Heart left ventricle (tissue), 16 donors: ENCODE results near the gene FAM221B. TPM values are rescaled to one million over a fixed set of nuclear protein-coding genes. Genes with fewer than 3 reads are reported as not detected.

Experiments
- ATAC-seq, 4 donors: fragments of 200-7000 bp; cut with Tn5 transposase; one replicate each; pipeline ENCODE4 v1.9.1; 2020 to 2022; ENCODE audit warnings: moderate library complexity in 4 of 4, mild to moderate bottlenecking in 3 of 4, moderate number of reproducible peaks in 1 of 4
- DNase-seq, 5 donors: peaks; one replicate each; pipeline ENCODE4 v3.0.0-alpha.2; 2020
- H3K27ac ChIP-seq, 12 donors: fragments of 200-600 bp; sonication (generic) in 4 of 12; one replicate each; pipeline versions ENCODE4 v1.5.0 to v1.8.0; 2016 to 2022; ENCODE audit warnings: mild to moderate bottlenecking in 2 of 12
- H3K27me3 ChIP-seq, 9 donors: fragments of 200-600 bp; sonication (generic) in 2 of 9; one replicate each; pipeline versions ENCODE4 v1.5.1 to v1.8.0; 2016 to 2022; ENCODE audit warnings: mild to moderate bottlenecking in 3 of 9
- H3K36me3 ChIP-seq, 9 donors: fragments of 200-600 bp; sonication (generic) in 2 of 9; one replicate each; pipeline versions ENCODE4 v1.5.0 to v1.8.0; 2018 to 2022; ENCODE audit warnings: mild to moderate bottlenecking in 2 of 9
- H3K4me1 ChIP-seq, 12 donors: fragments of 200-600 bp; sonication (generic) in 4 of 12; one replicate each; pipeline versions ENCODE4 v1.5.0 to v1.8.0; 2016 to 2022; ENCODE audit warnings: mild to moderate bottlenecking in 3 of 12
- H3K4me3 ChIP-seq, 12 donors: fragments of 200-600 bp; sonication (generic) in 4 of 12; one replicate each; pipeline versions ENCODE4 v1.5.0 to v1.8.0; 2017 to 2022; ENCODE audit warnings: mild to moderate bottlenecking in 9 of 12, moderate library complexity in 4 of 12
- H3K9me3 ChIP-seq, 12 donors: fragments of 200-600 bp; sonication (generic) in 4 of 12; one replicate each; pipeline versions ENCODE4 v1.5.0 to v1.8.0; 2016 to 2022; ENCODE audit warnings: mild to moderate bottlenecking in 1 of 12
- CTCF ChIP-seq, 12 donors: fragments of 200-600 bp; sonication (generic) in 4 of 12; IDR thresholded peaks; one replicate each; pipeline versions ENCODE4 v1.5.0 to v1.8.0; 2018 to 2022; ENCODE audit warnings: antibody characterized with exemption in 12 of 12, mild to moderate bottlenecking in 5 of 12
- POLR2A ChIP-seq, 2 donors: fragments of 450-650 bp; IDR thresholded peaks; one replicate each; pipeline ENCODE4 v1.6.1; 2017; ENCODE audit warnings: antibody characterized with exemption in 2 of 2, mild to moderate bottlenecking in 2 of 2, moderate library complexity in 2 of 2
- WGBS, 4 donors: extraction: QIAGEN DNeasy Blood & Tissue Kit in 2 of 4; methylation state at CpG; one replicate each; pipeline versions ENCODE4 v1.1.5 to v1.1.7; 2013 to 2018; 5-methylcytosine and 5-hydroxymethylcytosine counted together
- intact Hi-C, 10 donors: fragments of 100-400 bp; cut with DNase I; formaldehyde crosslinking; loops; one replicate each; pipeline versions ENCODE4 v1.11.1 to v1.14.2; 2022
- polyA plus RNA-seq, 2 donors: library from polyadenylated mRNA; stranded (reverse); fragments of 200-250 nt; gene quantifications; one replicate each; pipeline ENCODE4 v1.2.3, GENCODE V29; 2013
- total RNA-seq, 9 donors: library from RNA; depleted of rRNA in 2 of 9; stranded (reverse); fragments of >200 nt in 2 of 9; fragmentation: NEBNext Ultra II Directional in 3 of 9; extraction: Animal tissue kit (Norgen Biotek cat#: 25700) in 3 of 9; gene quantifications; one replicate each; pipeline versions ENCODE4 v1.1.0 to v1.2.4, GENCODE V29; 2016 to 2023
- donor health status: ischemic (EF 13 %, LVEDD 7.1; RV severe dilation, severe dysfunction).
- donor health status: healthy with polysubstance abuse.
- donor health status: DM: no; HTN: yes; CAD: no.
- donor health status: DM: no; HTN: no; CAD: no.
- donor health status: ischemic (EF 25% LVEDD 6.9; RV normal size, moderate dysfunction).
- donor health status: ischemic (EF 25% LVEDD 5.7; RV mildly dilated, moderate dysfunction).
- donor health status: healthy.
- donor health status: DM: yes; HTN: yes; CAD: no.
- donor health status: ischemic (EF 35%, LVEDD 5.7; RV mildly dilated, moderate dysfunction).
- donor health status: nonischemic (EF 11% LVEDD 7.7; RV severe dilation, severe dysfunction).
- donor health status: DM: yes; HTN: yes; CAD: no.
- donor health status: PGD.
- donor health status: ischemic (EF 29% LVEDD 5.4; RV normal size, mild dysfunction).
- donor health status: nonischemic (EF 23%, LVEDD 6.1; RV moderate dilation, normal function).

The FAM221B gene
- total and polyA plus RNA-seq, 11 donors = not detected

DNA sequence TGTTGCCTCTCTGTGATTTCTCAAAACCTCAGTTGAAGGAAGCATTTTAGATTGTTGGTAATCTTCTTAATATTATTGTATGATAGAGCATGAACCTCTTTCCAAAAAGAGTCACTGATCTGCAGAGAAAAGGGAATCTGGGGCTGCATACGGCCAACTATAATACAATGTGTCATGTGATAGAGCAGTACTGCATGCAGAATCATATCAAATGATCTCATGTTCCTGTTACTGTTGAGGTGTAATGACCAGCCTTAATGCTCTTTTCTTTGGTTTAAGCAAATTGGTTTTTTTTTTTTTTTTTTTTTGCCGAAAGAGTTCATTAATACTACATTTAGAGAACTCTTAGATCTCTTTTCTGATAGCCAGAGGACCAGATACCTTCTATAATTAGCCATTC is 61.5 kb downstream of the FAM221B start:
- Histone ChIP-seq H3K27me3 (no peaks in the 10 kb centered on the region), H3K27ac (no peak overlapping the region), H3K4me1 (peaks cover 5 to 22% (median 16%) of the 10 kb centered on the region in 12 donors), H3K36me3 (no peaks in the 10 kb centered on the region), H3K9me3 (no peaks in the 10 kb centered on the region), H3K4me3 (no peak overlapping the region)
- ATAC-seq (no peak), DNase-seq (no peak)
- TF ChIP-seq POLR2A (IDR thresholded peaks at IDR 0.05) (no peak), CTCF (IDR thresholded peaks at IDR 0.05) (no peak)
- intact Hi-C loops = no loop called here
- WGBS, 4 donors = 84 to 91% (median 89%) methylated on average over 2 of the region's 2 CpGs

Other genes with a start within 250 kb of the FAM221B start
- gene TESK1, start 223.5 kb downstream of the FAM221B start, total RNA-seq = 10 to 100 TPM; 19.8 to 47.6 (median 24.5) TPM
- 10 to 100 TPM; 33.3 to 40.8 TPM for gene TESK1, start 223.5 kb downstream of the FAM221B start, polyA plus RNA-seq
- 1 to 10 TPM in 4 of 9 donors, under 1 TPM in 3, not detected in 2; 0.46 to 10.0 (median 1.2) TPM for gene CD72, start 210.3 kb downstream of the FAM221B start, total RNA-seq
- under 1 TPM; 0.38 to 0.76 TPM for gene CD72, start 210.3 kb downstream of the FAM221B start, polyA plus RNA-seq
- 1 to 10 TPM in 1 of 9 donors, under 1 TPM in 2, not detected in 6; 0.47 to 4.2 (median 0.54) TPM for gene SIT1, start 177.8 kb downstream of the FAM221B start, total RNA-seq
- under 1 TPM in 1 of 2 donors, not detected in 1; 0.19 TPM for gene SIT1, start 177.8 kb downstream of the FAM221B start, polyA plus RNA-seq
- over 10,000 TPM in 3 of 9 donors, 1,000 to 10,000 TPM in 5, 100 to 1,000 TPM in 1; 462 to 18,741 (median 5,764) TPM for gene RMRP, start 170.7 kb downstream of the FAM221B start, total RNA-seq
- gene RMRP, start 170.7 kb downstream of the FAM221B start, polyA plus RNA-seq = 100 to 1,000 TPM; 118 to 429 TPM
- 10 to 100 TPM; 35.5 to 78.5 (median 43.8) TPM for gene CCDC107, start 170.4 kb downstream of the FAM221B start, total RNA-seq
- 100 to 1,000 TPM in 1 of 2 donors, 10 to 100 TPM in 1; 70.1 to 116 TPM for gene CCDC107, start 170.4 kb downstream of the FAM221B start, polyA plus RNA-seq
- gene ARHGEF39, start 163.5 kb downstream of the FAM221B start, total RNA-seq = 1 to 10 TPM in 1 of 9 donors, under 1 TPM in 8; 0.11 to 1.2 (median 0.27) TPM
- gene ARHGEF39, start 163.5 kb downstream of the FAM221B start, polyA plus RNA-seq = under 1 TPM; 0.12 to 0.30 TPM
- gene CA9, start 154.8 kb downstream of the FAM221B start, total RNA-seq = 10 to 100 TPM in 1 of 9 donors, 1 to 10 TPM in 1, under 1 TPM in 1, not detected in 6; 0.47 to 13.9 (median 2.3) TPM
- under 1 TPM; 0.23 to 0.54 TPM for gene CA9, start 154.8 kb downstream of the FAM221B start, polyA plus RNA-seq
- gene TPM2, start 138.8 kb downstream of the FAM221B start, total RNA-seq = 1,000 to 10,000 TPM in 3 of 9 donors, 100 to 1,000 TPM in 6; 621 to 1,314 (median 858) TPM
- gene TPM2, start 138.8 kb downstream of the FAM221B start, polyA plus RNA-seq = 1,000 to 10,000 TPM in 1 of 2 donors, 100 to 1,000 TPM in 1; 761 to 2,450 TPM
- 100 to 1,000 TPM; 193 to 373 (median 261) TPM for gene TLN1, start 96.5 kb downstream of the FAM221B start, total RNA-seq
- 100 to 1,000 TPM; 152 to 241 TPM for gene TLN1, start 96.5 kb downstream of the FAM221B start, polyA plus RNA-seq
- 10 to 100 TPM; 16.1 to 38.0 (median 25.5) TPM for gene CREB3, start 96.1 kb downstream of the FAM221B start, total RNA-seq
- gene CREB3, start 96.1 kb downstream of the FAM221B start, polyA plus RNA-seq = 10 to 100 TPM; 26.7 to 49.4 TPM
- gene GBA2, start 79.5 kb downstream of the FAM221B start, total RNA-seq = 10 to 100 TPM; 52.1 to 93.8 (median 65.5) TPM
- 10 to 100 TPM; 54.1 to 96.2 TPM for gene GBA2, start 79.5 kb downstream of the FAM221B start, polyA plus RNA-seq
- 10 to 100 TPM; 25.4 to 38.8 (median 32.7) TPM for gene RGP1, start 79.4 kb downstream of the FAM221B start, total RNA-seq
- 10 to 100 TPM; 14.7 to 29.8 TPM for gene RGP1, start 79.4 kb downstream of the FAM221B start, polyA plus RNA-seq
- not detected for gene MSMP, start 74.5 kb downstream of the FAM221B start, total RNA-seq
- under 1 TPM in 1 of 2 donors, not detected in 1; 0.26 TPM for gene MSMP, start 74.5 kb downstream of the FAM221B start, polyA plus RNA-seq
- gene NPR2, start 37.1 kb downstream of the FAM221B start, total RNA-seq = 10 to 100 TPM; 15.2 to 36.4 (median 23.7) TPM
- gene NPR2, start 37.1 kb downstream of the FAM221B start, polyA plus RNA-seq = 10 to 100 TPM; 10.2 to 14.5 TPM
- gene SPAG8, start 16.5 kb downstream of the FAM221B start, total RNA-seq = 1 to 10 TPM; 1.5 to 4.0 (median 2.5) TPM
- gene SPAG8, start 16.5 kb downstream of the FAM221B start, polyA plus RNA-seq = 1 to 10 TPM in 1 of 2 donors, under 1 TPM in 1; 0.58 to 4.2 TPM
- 10 to 100 TPM; 48.7 to 77.5 (median 57.4) TPM for gene HINT2, start 13.7 kb downstream of the FAM221B start, total RNA-seq
- gene HINT2, start 13.7 kb downstream of the FAM221B start, polyA plus RNA-seq = 100 to 1,000 TPM in 1 of 2 donors, 10 to 100 TPM in 1; 51.4 to 139 TPM
- gene TMEM8B, start 496 bp upstream of the FAM221B start, total RNA-seq = 10 to 100 TPM; 10.8 to 21.4 (median 18.2) TPM
- 1 to 10 TPM; 7.9 to 8.1 TPM for gene TMEM8B, start 496 bp upstream of the FAM221B start, polyA plus RNA-seq
- gene OR13J1, start 41.7 kb upstream of the FAM221B start, total RNA-seq = not detected
- gene OR13J1, start 41.7 kb upstream of the FAM221B start, polyA plus RNA-seq = not detected
- gene HRCT1, start 77.5 kb upstream of the FAM221B start, total RNA-seq = 1 to 10 TPM in 8 of 9 donors, under 1 TPM in 1; 0.97 to 9.5 (median 4.4) TPM
- gene HRCT1, start 77.5 kb upstream of the FAM221B start, polyA plus RNA-seq = 1 to 10 TPM; 3.7 to 6.3 TPM
- 10 to 100 TPM in 2 of 9 donors, 1 to 10 TPM in 7; 4.1 to 10.3 (median 6.8) TPM for gene SPAAR, start 80.8 kb upstream of the FAM221B start, total RNA-seq
- gene SPAAR, start 80.8 kb upstream of the FAM221B start, polyA plus RNA-seq = 10 to 100 TPM in 1 of 2 donors, 1 to 10 TPM in 1; 7.4 to 11.3 TPM
- not detected for gene OR2S2, start 129.4 kb upstream of the FAM221B start, total RNA-seq
- not detected for gene OR2S2, start 129.4 kb upstream of the FAM221B start, polyA plus RNA-seq
- 10 to 100 TPM in 1 of 9 donors, 1 to 10 TPM in 8; 3.1 to 10.2 (median 4.9) TPM for gene RECK, start 208.2 kb upstream of the FAM221B start, total RNA-seq
- 1 to 10 TPM; 2.5 to 3.7 TPM for gene RECK, start 208.2 kb upstream of the FAM221B start, polyA plus RNA-seq